Middle frontal gyrus (tissue), 1 donor: ENCODE data around the gene EGFR.
A peak's percentile ranks its signal among the peaks of the same experiment; 100 is the strongest.

ENCODE experiments used
- DNase-seq: peaks from one replicate; pipeline ENCODE4 v3.0.0-alpha.2; 2015; ENCODE audit warnings: low spot score; ENCODE audit errors: extremely low spot score

The EGFR gene

GRCh38 chr7:55121249-55121648, 102.4 kb downstream of the EGFR start:
- no peak for DNase-seq

- DNase-seq, result no peak
Measured at GRCh38 chr7:55122263-55122662, 103.4 kb downstream of the EGFR start.

- no peak for DNase-seq
Measured at GRCh38 chr7:55124989-55125875, 106.4 kb downstream of the EGFR start.

GRCh38 chr7:55127135-55127551, 108.3 kb downstream of the EGFR start:
- no peak for DNase-seq

GRCh38 chr7:55127622-55128081, 108.8 kb downstream of the EGFR start:
- DNase-seq, result no peak

GRCh38 chr7:55128693-55129394, 110.0 kb downstream of the EGFR start:
- no peak for DNase-seq

- no peak for DNase-seq
Measured at GRCh38 chr7:55129541-55130394, 111.0 kb downstream of the EGFR start.

- peak; percentile 51 for DNase-seq
Measured at GRCh38 chr7:55130395-55131141, 111.8 kb downstream of the EGFR start.

- DNase-seq, result no peak
Measured at GRCh38 chr7:55131142-55131929, 112.5 kb downstream of the EGFR start.

- no peak for DNase-seq
Measured at GRCh38 chr7:55132550-55132889, 113.7 kb downstream of the EGFR start.

- DNase-seq, result no peak
Measured at GRCh38 chr7:55132890-55133551, 114.2 kb downstream of the EGFR start.

- no peak for DNase-seq
Measured at GRCh38 chr7:55133630-55134358, 115.0 kb downstream of the EGFR start.

GRCh38 chr7:55134359-55134725, 115.5 kb downstream of the EGFR start:
- no peak for DNase-seq

- DNase-seq, result no peak
Measured at GRCh38 chr7:55134786-55135185, 116.0 kb downstream of the EGFR start.

GRCh38 chr7:55135462-55135861, 116.6 kb downstream of the EGFR start:
- DNase-seq, result no peak

GRCh38 chr7:55138663-55139062, 119.8 kb downstream of the EGFR start:
- no peak for DNase-seq

GRCh38 chr7:55140221-55140940, 121.6 kb downstream of the EGFR start:
- no peak for DNase-seq

GRCh38 chr7:55140941-55141278, 122.1 kb downstream of the EGFR start:
- no peak for DNase-seq
